Jurkat, Clone E6-1 (cell line): ENCODE results near the gene PPP1R15B. TPM values are rescaled to one million over a fixed set of nuclear protein-coding genes. Genes with fewer than 3 reads are reported as not detected.

ENCODE experiments used
- DNase-seq: peaks from one replicate; pipeline ENCODE4 v3.0.0-alpha.2; 2011; ENCODE audit warnings: low read depth, low spot score
- H3K4me3 ChIP-seq: 2 replicates; pipeline ENCODE4 v1.5.1; 2011; ENCODE audit warnings: mild to moderate bottlenecking, low read length, control low read depth, moderate library complexity
- polyA plus RNA-seq: library from polyadenylated mRNA; unstranded; fragments of >200 nt; gene quantifications from one replicate; pipeline ENCODE4 v1.2.1, GENCODE V29; 2012; ENCODE audit warnings: missing spikeins; ENCODE audit not compliant: insufficient read length, insufficient read depth

PPP1R15B gene
- polyA plus RNA-seq, result 17.1 TPM

- peak within 1 kb of the TSS; percentile 97 for H3K4me3 ChIP-seq
- peak; percentile 97 for DNase-seq
Observed at GRCh38 chr1:204411451-204412204, at the start of gene PPP1R15B. Gene PPP1R15B, minus strand, starts transcription at chr1:204411817. Its CDS starts 406 bp downstream, at chr1:204411411.

GRCh38 chr1:204460346-204460745 lies 48.7 kb upstream of the PPP1R15B start:
- no peak for DNase-seq
- no peak overlapping the region for H3K4me3 ChIP-seq

- no peak overlapping the region for H3K4me3 ChIP-seq
- peak; percentile 67 for DNase-seq
Observed at GRCh38 chr1:204459706-204460105, 48.1 kb upstream of the PPP1R15B start.

- DNase-seq, result no peak
- H3K4me3 ChIP-seq, result no peak overlapping the region
Observed at GRCh38 chr1:204457666-204458065, 46.0 kb upstream of the PPP1R15B start.

- no peak for DNase-seq
- H3K4me3 ChIP-seq, result no peak overlapping the region
Observed at GRCh38 chr1:204456826-204457442, 45.3 kb upstream of the PPP1R15B start.

GRCh38 chr1:204455831-204456145 lies 44.2 kb upstream of the PPP1R15B start:
- H3K4me3 ChIP-seq, result no peak overlapping the region
- DNase-seq, result no peak

GRCh38 chr1:204455063-204455830 lies 43.6 kb upstream of the PPP1R15B start:
- DNase-seq, result no peak
- no peak overlapping the region for H3K4me3 ChIP-seq

- H3K4me3 ChIP-seq, result no peak overlapping the region
- DNase-seq, result no peak
Observed at GRCh38 chr1:204454476-204454875, 42.9 kb upstream of the PPP1R15B start.

GRCh38 chr1:204453141-204453772 lies 41.6 kb upstream of the PPP1R15B start:
- peak; percentile 59 for DNase-seq
- H3K4me3 ChIP-seq, result peak overlapping the region; percentile 9; the same call in 1 of the 2 replicates

GRCh38 chr1:204451352-204452124 lies 39.9 kb upstream of the PPP1R15B start:
- DNase-seq, result no peak
- H3K4me3 ChIP-seq, result no peak overlapping the region

GRCh38 chr1:204450461-204451257 lies 39.0 kb upstream of the PPP1R15B start:
- no peak overlapping the region for H3K4me3 ChIP-seq
- no peak for DNase-seq

- DNase-seq, result no peak
- no peak overlapping the region for H3K4me3 ChIP-seq
Observed at GRCh38 chr1:204449678-204450280, 38.2 kb upstream of the PPP1R15B start.

GRCh38 chr1:204448991-204449677 lies 37.5 kb upstream of the PPP1R15B start:
- no peak for DNase-seq

GRCh38 chr1:204448344-204448964 lies 36.8 kb upstream of the PPP1R15B start:
- H3K4me3 ChIP-seq, result no peak overlapping the region
- DNase-seq, result no peak

More at GRCh38 chr1:204448991-204449677, 37.5 kb upstream of the PPP1R15B start:
- no peak overlapping the region for H3K4me3 ChIP-seq

- no peak overlapping the region for H3K4me3 ChIP-seq
- DNase-seq, result no peak
Observed at GRCh38 chr1:204447736-204448135, 36.1 kb upstream of the PPP1R15B start.

GRCh38 chr1:204447190-204447589 lies 35.6 kb upstream of the PPP1R15B start:
- DNase-seq, result no peak
- no peak overlapping the region for H3K4me3 ChIP-seq
